Stomach (tissue), 9 donors: ENCODE data around the gene TLR9. TPM values are rescaled to one million over a fixed set of nuclear protein-coding genes. Genes with fewer than 3 reads are reported as not detected.

Experiments
- DNase-seq, 2 donors: peaks; one replicate each; pipeline versions ENCODE4 v3.0.0 to v3.0.0-alpha.2; 2013 to 2019
- H3K27ac ChIP-seq, 5 donors: fragments of 200-600 bp in 4 of 5; sonication (generic) in 4 of 5; one replicate each; pipeline ENCODE4 v1.5.1; 2013 to 2019; ENCODE audit warnings: mild to moderate bottlenecking in 1 of 5, moderate library complexity in 1 of 5
- H3K27me3 ChIP-seq, 3 donors: fragments of 200-600 bp; sonication (generic); one replicate each; pipeline ENCODE4 v1.5.1; 2017 to 2019; ENCODE audit warnings: mixed run types in 1 of 3
- H3K36me3 ChIP-seq, 4 donors: fragments of 200-600 bp; sonication (generic); 1 replicate in 3 of 4; 2 replicates in 1 of 4; pipeline ENCODE4 v1.5.1; 2016 to 2019
- H3K4me1 ChIP-seq, 4 donors: fragments of 200-600 bp; sonication (generic); one replicate each; pipeline ENCODE4 v1.5.1; 2016 to 2019
- H3K4me3 ChIP-seq, 4 donors: fragments of 200-600 bp; sonication (generic) in 3 of 4; one replicate each; pipeline ENCODE4 v1.5.1; 2016 to 2019; ENCODE audit warnings: mild to moderate bottlenecking in 1 of 4
- H3K9me3 ChIP-seq, 4 donors: fragments of 200-600 bp; sonication (generic); one replicate each; pipeline ENCODE4 v1.5.1; 2016 to 2019
- EP300 ChIP-seq: sonication (generic); formaldehyde crosslinking; IDR thresholded peaks from one replicate; pipeline ENCODE4 v1.6.1; 2017; ENCODE audit warnings: antibody characterized with exemption
- POLR2A ChIP-seq, 4 donors: fragments of 450-650 bp; IDR thresholded peaks; one replicate each; pipeline ENCODE4 v1.6.1; 2016; ENCODE audit warnings: antibody characterized with exemption in 4 of 4, control low read depth in 2 of 4, mild to moderate bottlenecking in 1 of 4, moderate library complexity in 1 of 4
- POLR2AphosphoS5 ChIP-seq, 3 donors: sonication (generic); formaldehyde crosslinking; IDR thresholded peaks; one replicate each; pipeline ENCODE4 v1.6.1; 2016; ENCODE audit warnings: antibody characterized with exemption in 3 of 3
- WGBS, 5 donors: extraction: QIAGEN DNeasy Blood & Tissue Kit in 3 of 5; methylation state at CpG; one replicate each; pipeline versions ENCODE4 v1.1.5 to v1.1.7; 2013 to 2018; 5-methylcytosine and 5-hydroxymethylcytosine counted together
- intact Hi-C: fragments of 100-400 bp; cut with DNase I; formaldehyde crosslinking; loops from one replicate; pipeline ENCODE4 v1.15.1; 2023; ENCODE audit warnings: low total_unique reads
- polyA plus RNA-seq, 3 donors: library from polyadenylated mRNA; stranded (reverse); fragments of 200-250 nt; gene quantifications; one replicate each; pipeline ENCODE4 v1.2.3, GENCODE V29; 2013
- total RNA-seq, 5 donors: library from RNA; depleted of rRNA; stranded (reverse); fragments of >200 nt; gene quantifications; one replicate each; pipeline versions ENCODE4 v1.1.0 to v1.2.3, GENCODE V29; 2014 to 2016
- TF ChIP-seq, protein P1 (sequence below), 7 experiments: fragments of 450-650 bp in 4 of 7; fragments of 200-600 bp in 3 of 7; sonication (generic) in 3 of 7; IDR thresholded peaks; one replicate each; pipeline ENCODE4 v1.5.1; 2016 to 2019; ENCODE audit warnings: antibody characterized with exemption in 7 of 7, control low read depth in 2 of 7, mild to moderate bottlenecking in 1 of 7
- donor health status: healthy with polysubstance abuse.
- donor health status: Bipolar disorder and iron deficiency.
- donor health status: healthy.

TLR9 gene
- total and polyA plus RNA-seq, 8 donors = 0.18 TPM; not detected in 7

DNA sequence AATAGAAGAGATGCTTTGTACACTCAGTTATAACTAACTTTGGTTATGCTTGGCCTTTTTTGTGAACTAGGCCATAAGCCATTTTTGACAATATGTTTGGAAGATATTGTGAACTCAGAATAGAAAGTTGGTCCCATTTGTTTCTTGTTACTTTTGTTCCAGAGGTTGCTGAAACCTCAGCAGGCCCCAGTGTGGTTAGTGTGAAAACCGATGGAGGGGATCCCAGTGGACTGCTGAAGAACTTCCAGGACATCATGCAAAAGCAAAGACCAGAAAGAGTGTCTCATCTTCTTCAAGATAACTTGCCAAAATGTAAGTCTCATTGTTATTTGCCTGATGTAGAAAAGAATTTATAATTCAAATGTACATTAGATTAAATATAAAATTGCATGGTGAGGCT, 21.7 kb downstream of the TLR9 start:
- no peaks in the 10 kb centered on the region for H3K9me3 ChIP-seq

DNA sequence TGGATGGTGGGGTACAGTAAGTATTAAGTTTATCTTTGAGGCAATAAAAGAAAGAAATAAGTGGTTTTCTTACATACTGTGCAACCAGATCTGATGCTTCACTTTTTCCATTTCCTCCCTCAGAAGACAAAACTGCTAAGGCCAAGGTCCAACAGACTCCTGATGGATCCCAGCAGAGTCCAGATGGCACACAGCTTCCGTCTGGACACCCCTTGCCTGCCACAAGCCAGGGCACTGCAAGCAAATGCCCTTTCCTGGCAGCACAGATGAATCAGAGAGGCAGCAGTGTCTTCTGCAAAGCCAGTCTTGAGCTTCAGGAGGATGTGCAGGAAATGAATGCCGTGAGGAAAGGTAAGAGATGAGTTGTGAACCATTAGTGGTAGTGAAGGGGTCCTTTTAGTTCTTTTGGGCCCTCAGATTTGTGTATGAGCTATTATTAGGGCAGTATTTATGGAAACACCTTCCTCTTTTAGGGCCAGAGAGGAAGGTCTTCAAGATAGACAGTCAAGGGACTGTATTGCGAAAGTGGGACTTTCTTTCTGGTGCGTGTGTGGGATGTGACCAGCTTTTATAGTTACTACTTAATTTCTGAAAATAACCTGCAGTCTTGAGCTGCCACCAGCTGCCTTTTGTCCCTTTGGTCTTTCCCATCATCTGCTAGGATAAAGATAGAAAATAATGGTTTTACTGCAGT, 22.9 kb downstream of the TLR9 start:
- Histone ChIP-seq H3K4me3 (no peak overlapping the region), H3K27ac (peak overlapping the region in 2 of 5 donors; percentile 27 to 40), H3K9me3 (no peaks in the 10 kb centered on the region), H3K4me1 (peaks cover 28 to 74% (median 44%) of the 10 kb centered on the region in 4 donors), H3K27me3 (no peaks in the 10 kb centered on the region), H3K36me3 (peaks cover 48 to 79% (median 73%) of the 10 kb centered on the region in 4 donors)
- TF ChIP-seq EP300 = no peak
- TF ChIP-seq, protein P1, sequence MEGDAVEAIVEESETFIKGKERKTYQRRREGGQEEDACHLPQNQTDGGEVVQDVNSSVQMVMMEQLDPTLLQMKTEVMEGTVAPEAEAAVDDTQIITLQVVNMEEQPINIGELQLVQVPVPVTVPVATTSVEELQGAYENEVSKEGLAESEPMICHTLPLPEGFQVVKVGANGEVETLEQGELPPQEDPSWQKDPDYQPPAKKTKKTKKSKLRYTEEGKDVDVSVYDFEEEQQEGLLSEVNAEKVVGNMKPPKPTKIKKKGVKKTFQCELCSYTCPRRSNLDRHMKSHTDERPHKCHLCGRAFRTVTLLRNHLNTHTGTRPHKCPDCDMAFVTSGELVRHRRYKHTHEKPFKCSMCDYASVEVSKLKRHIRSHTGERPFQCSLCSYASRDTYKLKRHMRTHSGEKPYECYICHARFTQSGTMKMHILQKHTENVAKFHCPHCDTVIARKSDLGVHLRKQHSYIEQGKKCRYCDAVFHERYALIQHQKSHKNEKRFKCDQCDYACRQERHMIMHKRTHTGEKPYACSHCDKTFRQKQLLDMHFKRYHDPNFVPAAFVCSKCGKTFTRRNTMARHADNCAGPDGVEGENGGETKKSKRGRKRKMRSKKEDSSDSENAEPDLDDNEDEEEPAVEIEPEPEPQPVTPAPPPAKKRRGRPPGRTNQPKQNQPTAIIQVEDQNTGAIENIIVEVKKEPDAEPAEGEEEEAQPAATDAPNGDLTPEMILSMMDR (IDR thresholded peaks at IDR 0.05) = no peak
- TF ChIP-seq POLR2A (IDR thresholded peaks at IDR 0.05) = no peak
- TF ChIP-seq POLR2AphosphoS5 (IDR thresholded peaks at IDR 0.05) = no peak
- intact Hi-C loops = no loop called here
- WGBS, 5 donors = 77 to 91% (median 87%) methylated on average over 4 of the region's 4 CpGs
- no peak for DNase-seq

More for the DNA sequence above, 21.7 kb downstream of the TLR9 start:
- Histone ChIP-seq H3K4me1 (peaks cover 23 to 66% (median 36%) of the 10 kb centered on the region in 4 donors), H3K4me3 (peak overlapping the region in 1 of 4 donors; percentile 13), H3K27me3 (no peaks in the 10 kb centered on the region), H3K36me3 (peaks cover 59 to 90% (median 85%) of the 10 kb centered on the region in 4 donors), H3K27ac (peak overlapping the region in 1 of 5 donors; percentile 1)
- no peak for DNase-seq
- intact Hi-C loops = no loop called here
- TF ChIP-seq, protein P1 (IDR thresholded peaks at IDR 0.05) = no peak
- TF ChIP-seq EP300 (no peak), POLR2A (IDR thresholded peaks at IDR 0.05) (no peak), POLR2AphosphoS5 (IDR thresholded peaks at IDR 0.05) (no peak)
- WGBS, 5 donors = 86 to 92% (median 88%) methylated on average over 1 of the region's 1 CpG

DNA sequence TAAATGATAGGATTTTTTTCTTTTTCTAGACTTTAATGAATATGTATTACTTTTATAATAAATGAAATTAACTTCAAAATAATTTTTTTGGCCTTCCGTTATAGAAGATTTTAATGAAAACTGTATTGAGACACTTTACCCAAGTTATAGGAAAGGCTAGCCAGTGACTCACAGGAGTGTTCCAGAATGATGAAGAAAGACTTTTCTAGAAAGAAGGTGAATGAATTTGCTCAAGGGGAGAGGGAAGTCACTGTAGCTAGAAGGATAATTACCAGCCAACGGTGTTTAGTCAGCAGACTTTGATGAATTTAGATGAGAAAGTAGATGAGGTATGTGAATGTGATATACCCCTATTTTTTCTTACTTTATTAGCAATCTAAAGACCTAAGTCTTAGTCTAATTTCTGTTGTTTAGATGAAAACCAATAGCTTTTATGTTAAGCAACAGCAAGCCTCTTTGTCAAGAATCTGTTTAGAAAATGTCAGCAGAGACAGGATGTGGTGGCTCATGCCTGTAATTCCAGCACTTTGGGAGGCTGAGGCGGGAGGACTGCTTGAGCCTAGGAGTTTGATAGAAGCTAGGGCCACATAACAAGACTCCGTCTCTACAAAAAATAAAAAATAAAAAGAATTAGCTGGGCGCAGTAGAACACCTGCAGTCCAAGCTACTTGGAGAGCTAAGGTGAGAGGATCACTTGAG, 24.3 kb downstream of the TLR9 start:
- intact Hi-C loops = no loop called here
- Histone ChIP-seq H3K9me3 (no peaks in the 10 kb centered on the region), H3K36me3 (peaks cover 36 to 65% (median 59%) of the 10 kb centered on the region in 4 donors), H3K27me3 (no peaks in the 10 kb centered on the region), H3K4me1 (peaks cover 42 to 88% (median 58%) of the 10 kb centered on the region in 4 donors), H3K27ac (peak overlapping the region in 2 of 5 donors; percentile 38 to 49), H3K4me3 (no peak overlapping the region)
- WGBS, 5 donors = 83 to 95% (median 89%) methylated on average over 5 of the region's 5 CpGs
- TF ChIP-seq, protein P1 (IDR thresholded peaks at IDR 0.05) = no peak
- TF ChIP-seq EP300 (no peak), POLR2AphosphoS5 (IDR thresholded peaks at IDR 0.05) (no peak)
- no peak for DNase-seq

DNA sequence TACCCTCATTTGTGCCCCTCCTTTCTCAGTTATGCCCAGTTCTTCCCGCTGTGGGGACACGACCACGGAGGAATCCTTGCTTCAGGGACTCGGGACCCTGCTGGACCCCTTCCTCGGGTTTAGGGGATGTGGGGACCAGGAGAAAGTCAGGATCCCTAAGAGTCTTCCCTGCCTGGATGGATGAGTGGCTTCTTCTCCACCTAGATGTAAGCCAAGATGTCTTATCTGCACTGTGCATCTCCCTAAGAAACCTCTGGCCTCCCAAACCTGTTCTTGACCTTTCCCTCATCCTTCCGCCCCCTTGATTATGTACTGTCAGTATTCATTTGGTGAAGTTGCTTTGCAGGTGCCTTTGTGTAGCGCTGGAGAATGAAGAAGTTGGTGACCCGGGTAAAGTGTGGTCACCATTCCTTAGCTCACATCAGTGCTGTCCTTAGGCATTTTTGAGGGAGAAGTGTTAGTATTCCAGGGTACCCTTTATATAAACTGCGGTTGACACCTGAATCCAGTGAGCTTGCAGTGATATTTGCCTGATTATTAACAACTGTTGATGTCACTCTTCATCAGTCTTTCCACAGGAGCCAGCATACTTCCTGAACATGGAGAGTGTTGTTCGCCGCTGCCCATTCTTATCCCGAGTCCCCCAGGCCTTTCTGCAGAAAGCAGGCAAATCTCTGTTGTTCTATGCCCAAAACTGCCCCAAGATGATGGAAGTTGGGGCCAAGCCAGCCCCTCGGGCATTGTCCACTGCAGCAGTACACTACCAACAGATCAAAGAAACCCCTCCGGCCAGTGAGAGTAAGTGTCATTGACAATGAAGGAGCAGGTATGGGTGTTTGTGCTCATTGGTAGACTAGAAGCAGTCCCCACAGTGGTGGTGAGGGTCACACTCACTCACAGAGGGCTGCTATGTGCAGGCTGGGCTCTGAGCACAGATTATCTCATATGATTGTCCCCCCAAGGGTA, 26.5 kb downstream of the TLR9 start:
- intact Hi-C loops = no loop called here
- Histone ChIP-seq H3K36me3 (peaks cover 15 to 42% (median 37%) of the 10 kb centered on the region in 4 donors), H3K9me3 (no peaks in the 10 kb centered on the region), H3K27ac (peak overlapping the region; percentile 84 to 95 (median 92)), H3K4me3 (peak overlapping the region; percentile 82 to 94 (median 87)), H3K4me1 (peaks cover 42 to 96% (median 71%) of the 10 kb centered on the region in 4 donors), H3K27me3 (no peaks in the 10 kb centered on the region)
- 38 to 48% (median 39%) methylated on average over 14 of the region's 14 CpGs for WGBS, 5 donors
- DNase-seq = no peak
- TF ChIP-seq, protein P1 (IDR thresholded peaks at IDR 0.05) = no peak
- TF ChIP-seq POLR2AphosphoS5 (IDR thresholded peaks at IDR 0.05) (no peak), POLR2A (IDR thresholded peaks at IDR 0.05) (no peak), EP300 (no peak)
